Neuronal stem cell (in vitro differentiated cells): ENCODE measurements around the gene SEMA3F.

Source experiments
- DNase-seq: peaks from one replicate; pipeline ENCODE4 v3.0.0-alpha.2; 2013; ENCODE audit warnings: low spot score
- H2AFZ ChIP-seq: one replicate; pipeline ENCODE4 v1.6.1; 2013; ENCODE audit warnings: mild to moderate bottlenecking, low read length, inconsistent platforms
- H2AK5ac ChIP-seq: 2 replicates; pipeline ENCODE4 v1.6.1; 2013; ENCODE audit warnings: low read depth, mild to moderate bottlenecking, inconsistent platforms, low read length, moderate library complexity, mixed read lengths
- H2BK120ac ChIP-seq: 2 replicates; pipeline ENCODE4 v1.6.1; 2013; ENCODE audit warnings: low read depth, mild to moderate bottlenecking, inconsistent platforms, low read length, moderate library complexity, mixed read lengths
- H2BK12ac ChIP-seq: one replicate; pipeline ENCODE4 v1.6.1; 2013; ENCODE audit warnings: low read length, inconsistent platforms
- H2BK15ac ChIP-seq: 2 replicates; pipeline ENCODE4 v1.6.1; 2013; ENCODE audit warnings: mild to moderate bottlenecking, low read length, inconsistent platforms, mixed read lengths
- H2BK5ac ChIP-seq: one replicate; pipeline ENCODE4 v1.6.1; 2013; ENCODE audit warnings: inconsistent platforms, mild to moderate bottlenecking, low read length, moderate library complexity
- H3K14ac ChIP-seq: one replicate; pipeline ENCODE4 v1.6.1; 2013; ENCODE audit warnings: low read length, inconsistent platforms
- H3K18ac ChIP-seq: 2 replicates; pipeline ENCODE4 v1.6.1; 2013; ENCODE audit warnings: low read length, inconsistent platforms
- H3K23ac ChIP-seq: 2 replicates; pipeline ENCODE4 v1.6.1; 2013; ENCODE audit warnings: low read depth, mild to moderate bottlenecking, mixed read lengths, low read length, inconsistent platforms; ENCODE audit not compliant: poor library complexity
- H3K27ac ChIP-seq: replicated peaks from 3 replicates; pipeline ENCODE4 v1.5.1; 2013; ENCODE audit warnings: low read length, inconsistent platforms
- H3K27me3 ChIP-seq, 3 experiments: 2 replicates each; pipeline ENCODE4 v1.6.1; 2013; ENCODE audit warnings: low read length in 3 of 3, mild to moderate bottlenecking in 2 of 3, inconsistent platforms in 1 of 3, low read depth in 1 of 3, mixed read lengths in 1 of 3, moderate library complexity in 1 of 3; ENCODE audit not compliant: control insufficient read depth in 3 of 3, insufficient read depth in 3 of 3
- H3K36me3 ChIP-seq, 2 donors: replicated peaks in 1 of 2; 2 replicates each; pipeline ENCODE4 v1.6.1; 2013; ENCODE audit warnings: low read length in 2 of 2; ENCODE audit not compliant: control insufficient read depth in 2 of 2, insufficient read depth in 2 of 2
- H3K4ac ChIP-seq: 2 replicates; pipeline ENCODE4 v1.6.1; 2013; ENCODE audit warnings: inconsistent platforms, mild to moderate bottlenecking, low read length, moderate library complexity
- H3K4me1 ChIP-seq, 2 donors: 1 replicate in 1 of 2; 2 replicates in 1 of 2; pipeline ENCODE4 v1.6.1; 2013; ENCODE audit warnings: low read length in 2 of 2, low read depth in 1 of 2; ENCODE audit not compliant: control insufficient read depth in 2 of 2, insufficient read depth in 1 of 2
- H3K4me2 ChIP-seq: one replicate; pipeline ENCODE4 v1.6.1; 2013; ENCODE audit warnings: mild to moderate bottlenecking, low read length, inconsistent platforms; ENCODE audit not compliant: insufficient read depth, poor library complexity, severe bottlenecking
- H3K4me3 ChIP-seq, 2 donors: 2 replicates each; pipeline ENCODE4 v1.5.1; 2013; ENCODE audit warnings: low read length in 2 of 2, mild to moderate bottlenecking in 2 of 2, inconsistent platforms in 1 of 2, moderate library complexity in 1 of 2
- H3K79me1 ChIP-seq: one replicate; pipeline ENCODE4 v1.6.1; 2013; ENCODE audit warnings: low read depth, mild to moderate bottlenecking, inconsistent platforms, low read length, moderate library complexity
- H3K9ac ChIP-seq: one replicate; pipeline ENCODE4 v1.6.1; 2013; ENCODE audit warnings: mild to moderate bottlenecking, low read depth, low read length, inconsistent platforms; ENCODE audit not compliant: poor library complexity
- H3K9me3 ChIP-seq, 2 donors: replicated peaks in 1 of 2; 2 replicates each; pipeline versions ENCODE3 to v1.6.1; 2013; ENCODE audit warnings: low read length in 2 of 2, mild to moderate bottlenecking in 2 of 2, inconsistent platforms in 1 of 2, low read depth in 1 of 2, mixed read lengths in 1 of 2, moderate library complexity in 1 of 2; ENCODE audit not compliant: control insufficient read depth in 2 of 2, insufficient read depth in 1 of 2
- H4K8ac ChIP-seq: one replicate; pipeline ENCODE4 v1.6.1; 2013; ENCODE audit warnings: low read depth, mild to moderate bottlenecking, inconsistent platforms, low read length, moderate library complexity
- H4K91ac ChIP-seq: one replicate; pipeline ENCODE4 v1.6.1; 2013; ENCODE audit warnings: low read length, low read depth, mild to moderate bottlenecking, inconsistent platforms; ENCODE audit not compliant: poor library complexity
- WGBS, 2 donors: extraction: QIAGEN DNeasy Blood & Tissue Kit; methylation state at CpG; one replicate each; pipeline ENCODE4 v1.1.7; 2013; ENCODE audit warnings: missing lambda C conversion rate in 2 of 2, mixed read lengths in 1 of 2; ENCODE audit not compliant: insufficient read length in 2 of 2, insufficient replicate concordance in 1 of 2; ENCODE audit errors: extremely low coverage in 2 of 2; 5-methylcytosine and 5-hydroxymethylcytosine counted together

SEMA3F gene

DNA sequence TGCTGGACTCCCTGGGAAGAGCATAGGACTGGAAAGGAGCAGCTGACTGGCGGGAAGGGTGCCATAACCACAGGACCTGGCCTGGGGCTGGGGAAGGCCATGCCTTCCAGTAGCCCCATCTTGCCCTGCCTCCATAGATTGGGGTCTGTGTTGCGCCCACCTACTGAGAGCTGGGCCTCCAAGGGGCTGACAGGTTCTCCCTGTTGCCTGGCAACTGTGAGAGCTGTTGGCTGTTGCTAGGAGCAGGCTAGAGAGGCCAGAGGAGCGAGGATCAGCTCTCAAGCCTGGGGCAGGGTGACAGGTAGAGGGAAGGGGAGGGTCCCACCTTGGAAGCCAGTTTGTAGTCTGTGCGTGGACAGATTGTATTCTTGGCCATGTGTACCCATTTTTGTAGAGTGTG, 78.1 kb downstream of the SEMA3F start:
- H3K4me1 ChIP-seq: peaks cover 21 to 43% of the 10 kb centered on the region in 2 donors

DNA sequence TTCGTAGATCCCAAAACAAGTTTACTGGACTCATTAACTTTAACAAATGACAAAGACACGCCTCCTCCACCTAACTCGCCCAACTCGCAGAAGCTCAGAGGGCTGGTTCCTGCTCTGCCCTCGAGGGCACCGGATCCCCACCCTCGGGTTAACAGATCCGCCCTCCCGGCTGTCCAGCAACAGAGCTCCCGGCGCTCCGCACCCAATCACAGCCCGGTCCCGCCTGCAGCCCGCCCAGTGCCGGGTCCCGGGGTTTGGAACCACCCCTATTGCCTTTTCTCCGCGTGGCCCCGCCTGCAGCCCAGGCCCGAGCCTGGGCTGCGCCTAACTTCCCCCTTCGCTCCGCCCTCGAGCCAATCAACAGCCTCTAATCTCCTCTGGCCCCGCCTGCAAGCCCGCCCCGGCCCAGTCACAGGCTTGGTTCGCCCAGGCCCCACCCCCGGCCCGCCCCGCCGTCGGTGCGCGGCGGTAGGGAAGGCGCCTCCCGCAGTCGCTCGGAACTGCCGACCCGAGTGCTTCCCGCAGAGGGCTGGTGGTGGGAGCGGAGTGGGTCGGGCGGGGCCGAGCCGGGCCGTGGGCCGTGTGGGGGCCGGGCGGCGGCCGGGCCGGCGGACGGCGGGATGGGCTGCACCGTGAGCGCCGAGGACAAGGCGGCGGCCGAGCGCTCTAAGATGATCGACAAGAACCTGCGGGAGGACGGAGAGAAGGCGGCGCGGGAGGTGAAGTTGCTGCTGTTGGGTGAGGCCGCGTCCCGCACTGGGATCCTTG, 80.8 kb downstream of the SEMA3F start, which contains the start of gene GNAI2:
Gene GNAI2 (plus strand): TSS at position 489 of the 768 bp plus-strand sequence. CDS start 132 bp downstream, at position 621.
- H3K4me1 ChIP-seq: peaks cover 38 to 50% of the 10 kb centered on the region in 2 donors
- no peak within 1 kb of the TSS for H4K8ac ChIP-seq

More for the DNA sequence above, 78.1 kb downstream of the SEMA3F start:
- Histone ChIP-seq H3K27ac (peak overlapping the region; percentile 55), H3K9me3 (no peaks in the 10 kb centered on the region), H2AFZ (no peak overlapping the region), H3K27me3 (no peaks in the 10 kb centered on the region), H3K4me3 (no peak overlapping the region), H2BK5ac (peak overlapping the region; percentile 60), H2BK120ac (peak overlapping the region; percentile 62), H2BK12ac (peak overlapping the region; percentile 76), H2AK5ac (peak overlapping the region; percentile 89), H2BK15ac (peak overlapping the region; percentile 8), H3K36me3 (peaks cover under 1% of the 10 kb centered on the region in 2 donors), H3K23ac (no peak overlapping the region), H3K9ac (no peak overlapping the region), H4K8ac (no peak overlapping the region), H4K91ac (no peak overlapping the region), H3K4me2 (no peak overlapping the region), H3K14ac (no peak overlapping the region), H3K79me1 (peaks cover 2% of the 10 kb centered on the region), H3K18ac (peak overlapping the region; percentile 92), H3K4ac (no peak overlapping the region)
- no CpG with 5 or more reads among the region's 4 CpGs for WGBS, 2 donors
- DNase-seq: no peak

DNA sequence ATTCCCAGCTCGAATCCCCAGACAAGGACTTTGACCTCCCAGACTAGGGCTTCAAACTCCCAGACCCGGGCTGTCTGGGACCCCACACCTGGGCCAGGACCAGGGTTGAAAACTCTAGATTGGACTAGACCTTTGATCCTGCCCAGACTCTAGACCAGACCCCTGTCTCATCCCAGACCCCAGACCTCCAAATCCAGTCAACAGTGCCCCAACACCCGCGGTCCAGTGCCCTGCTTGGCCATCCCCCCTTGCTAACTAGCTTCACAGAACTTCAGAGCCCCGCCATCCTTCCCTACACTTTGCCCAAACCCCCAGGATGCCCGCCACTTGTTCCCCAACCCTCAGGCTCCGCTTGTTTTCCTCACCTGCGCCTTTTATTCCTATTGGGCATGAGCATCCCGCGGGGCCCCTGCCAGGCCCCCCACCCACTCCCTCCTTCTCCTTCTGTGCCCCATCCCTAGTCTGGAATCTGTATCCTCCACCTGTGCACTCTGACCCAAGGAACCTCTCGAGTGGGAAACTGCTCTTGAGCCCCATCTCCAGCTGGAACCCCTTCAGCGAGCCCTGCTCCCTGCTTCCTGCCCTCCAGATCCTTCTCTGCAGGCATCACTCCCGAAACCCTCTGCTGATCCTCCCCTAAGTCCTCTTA, 81.5 kb downstream of the SEMA3F start:
- no peaks in the 10 kb centered on the region for H3K9me3 ChIP-seq
- peaks cover 3% of the 10 kb centered on the region for H3K79me1 ChIP-seq
- H2AFZ ChIP-seq: peak overlapping the region; percentile 36
- H3K23ac ChIP-seq: peak overlapping the region; percentile 94
- no peak for DNase-seq
- peak overlapping the region; percentile 96 for H3K18ac ChIP-seq
- peak overlapping the region; percentile 55 for H3K27ac ChIP-seq
- H2AK5ac ChIP-seq: peak overlapping the region; percentile 82
- H3K27me3 ChIP-seq: no peaks in the 10 kb centered on the region
- H3K9ac ChIP-seq: peak overlapping the region; percentile 97
- WGBS, 2 donors: no CpG with 5 or more reads among the region's 13 CpGs
- peak overlapping the region; percentile 2 for H2BK120ac ChIP-seq
- H2BK5ac ChIP-seq: peak overlapping the region; percentile 62
- H3K14ac ChIP-seq: no peak overlapping the region
- H3K4me2 ChIP-seq: peak overlapping the region; percentile 89
- no peak overlapping the region for H4K91ac ChIP-seq
- peak overlapping the region; percentile 90 to 94 for H3K4me3 ChIP-seq
- H3K4ac ChIP-seq: no peak overlapping the region
- peak overlapping the region; percentile 62 for H2BK15ac ChIP-seq
- H3K36me3 ChIP-seq: peaks cover 3 to 23% of the 10 kb centered on the region in 2 donors
- H4K8ac ChIP-seq: no peak overlapping the region
- no peak overlapping the region for H2BK12ac ChIP-seq
- peaks cover 44 to 51% of the 10 kb centered on the region in 2 donors for H3K4me1 ChIP-seq

More for the DNA sequence above, 80.8 kb downstream of the SEMA3F start, which contains the start of gene GNAI2:
- Histone ChIP-seq H3K18ac (peak within 1 kb of the TSS; percentile 96), H3K4me3 (peak within 1 kb of the TSS; percentile 90 to 94), H2BK12ac (peak within 1 kb of the TSS; percentile 95), H2BK15ac (peak within 1 kb of the TSS; percentile 62), H2BK5ac (peak within 1 kb of the TSS; percentile 68), H3K4ac (peak within 1 kb of the TSS; percentile 46), H2AK5ac (peak within 1 kb of the TSS; percentile 97), H3K27ac (peak within 1 kb of the TSS; percentile 80), H3K14ac (no peak within 1 kb of the TSS), H3K23ac (peak within 1 kb of the TSS; percentile 94), H3K79me1 (peaks cover 3% of the 10 kb centered on the region), H3K9me3 (no peaks in the 10 kb centered on the region), H2AFZ (peak within 1 kb of the TSS; percentile 70), H3K9ac (peak within 1 kb of the TSS; percentile 97), H3K36me3 (peaks cover 3 to 23% of the 10 kb centered on the region in 2 donors), H4K91ac (peak within 1 kb of the TSS; percentile 93), H3K4me2 (peak within 1 kb of the TSS; percentile 89), H3K27me3 (no peaks in the 10 kb centered on the region), H2BK120ac (peak within 1 kb of the TSS; percentile 83)
- WGBS, 2 donors: no CpG with 5 or more reads among the region's 75 CpGs
- peak; percentile 98 for DNase-seq
